Stimulated activated CD8-positive, alpha-beta memory T cell treated with anti-CD3 and anti-CD28 coated beads, Interleukin-4, amount 100 ng/mL, for 1 hour (primary cell): ENCODE results near the gene PTPRC.

Source experiments
- DNase-seq, 2 donors: peaks; one replicate each; pipeline ENCODE4 v3.0.0-alpha.2; 2020; ENCODE audit warnings: low read depth in 2 of 2, low spot score in 1 of 2

Gene PTPRC

DNA sequence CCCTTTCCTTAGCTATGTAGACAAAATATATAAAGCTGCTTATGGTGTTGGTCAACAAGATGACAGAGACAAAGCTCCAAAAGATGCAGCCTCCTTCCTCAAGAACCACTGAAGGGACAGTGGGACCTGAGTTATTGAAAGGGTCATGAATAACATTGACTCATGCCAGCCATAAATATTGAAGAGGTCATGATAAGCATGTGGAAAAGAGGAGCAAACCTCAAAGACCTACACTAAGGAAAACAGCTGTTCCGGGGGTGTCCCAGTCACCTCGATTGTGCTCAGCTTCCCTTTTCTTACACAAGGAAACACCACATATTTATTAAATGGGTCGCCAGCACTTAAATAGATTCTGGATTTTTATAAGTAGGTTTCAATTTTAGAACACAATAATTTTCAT is 112.9 kb downstream of the PTPRC start:
- no peak for DNase-seq

DNA sequence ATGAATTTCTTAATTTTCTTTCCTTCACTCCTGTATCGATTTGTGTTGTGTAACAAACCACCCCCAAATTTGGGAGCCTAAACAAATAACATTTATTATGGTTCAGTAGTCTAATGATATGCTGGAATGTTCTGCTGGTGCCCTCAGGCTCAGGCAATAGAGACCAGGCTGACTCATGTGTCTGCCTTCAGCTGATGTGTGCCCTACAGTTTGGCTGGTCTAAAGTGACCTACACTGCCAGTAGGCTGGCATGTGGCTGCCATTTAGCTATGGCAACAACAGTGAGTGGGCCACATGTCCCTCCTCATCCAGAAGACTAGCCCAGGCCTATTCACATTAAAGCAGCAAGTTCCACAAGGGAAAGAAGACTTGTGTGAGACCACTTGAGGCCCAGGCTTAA is 115.8 kb downstream of the PTPRC start:
- no peak for DNase-seq

DNA sequence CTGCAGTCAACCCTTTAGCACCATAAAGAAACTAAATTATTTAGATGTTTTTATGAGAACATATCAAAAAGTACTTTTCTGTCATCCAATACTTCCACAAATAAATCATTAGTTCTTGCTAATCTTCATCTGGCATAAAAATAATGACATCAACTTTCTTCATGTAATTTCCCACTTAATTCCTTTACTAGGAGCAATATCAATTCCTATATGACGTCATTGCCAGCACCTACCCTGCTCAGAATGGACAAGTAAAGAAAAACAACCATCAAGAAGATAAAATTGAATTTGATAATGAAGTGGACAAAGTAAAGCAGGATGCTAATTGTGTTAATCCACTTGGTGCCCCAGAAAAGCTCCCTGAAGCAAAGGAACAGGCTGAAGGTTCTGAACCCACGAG is 116.9 kb downstream of the PTPRC start:
- no peak for DNase-seq

DNA sequence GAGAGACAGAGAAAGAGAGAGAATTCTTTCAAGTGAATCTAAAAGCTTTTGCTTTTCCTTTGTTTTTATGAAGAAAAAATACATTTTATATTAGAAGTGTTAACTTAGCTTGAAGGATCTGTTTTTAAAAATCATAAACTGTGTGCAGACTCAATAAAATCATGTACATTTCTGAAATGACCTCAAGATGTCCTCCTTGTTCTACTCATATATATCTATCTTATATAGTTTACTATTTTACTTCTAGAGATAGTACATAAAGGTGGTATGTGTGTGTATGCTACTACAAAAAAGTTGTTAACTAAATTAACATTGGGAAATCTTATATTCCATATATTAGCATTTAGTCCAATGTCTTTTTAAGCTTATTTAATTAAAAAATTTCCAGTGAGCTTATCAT is 117.6 kb downstream of the PTPRC start:
- DNase-seq, result no peak

DNA sequence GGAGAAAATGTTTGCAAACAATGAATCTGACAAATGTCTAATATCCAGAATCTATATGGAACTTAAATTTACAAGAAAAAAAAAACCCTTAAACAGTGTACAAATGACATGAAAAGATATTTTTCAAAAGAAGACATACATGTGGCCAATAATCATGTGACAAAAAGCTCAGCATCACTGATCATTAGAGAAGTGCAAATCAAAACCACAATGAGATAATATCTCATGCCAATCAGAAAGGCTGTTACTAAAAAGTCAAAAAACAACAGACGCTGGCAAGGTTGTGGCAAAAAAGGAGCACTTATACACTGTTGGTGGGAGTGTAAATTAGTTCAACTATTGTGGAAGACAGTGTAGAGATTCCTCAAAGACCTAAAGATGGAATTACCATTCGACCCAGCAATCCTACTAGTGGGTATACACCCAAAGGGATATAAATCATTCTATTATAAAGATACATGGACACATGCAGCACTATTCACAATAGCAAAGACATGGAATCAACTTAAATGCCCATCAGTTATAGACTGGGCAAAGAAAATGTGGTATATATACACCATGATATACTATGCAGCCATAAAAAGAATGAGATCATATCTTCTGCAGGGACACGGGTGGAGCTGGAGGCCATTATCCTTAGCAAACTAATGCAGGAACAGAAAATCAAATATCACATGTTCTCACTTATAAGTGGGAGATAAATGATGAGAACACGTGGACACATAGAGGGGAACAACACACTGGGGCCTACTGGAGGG is 123.2 kb downstream of the PTPRC start:
- DNase-seq, result no peak

GRCh38 chr1:198763298-198763714 is 124.5 kb downstream of the PTPRC start:
- DNase-seq, result no peak

GRCh38 chr1:198764748-198765147 is 125.9 kb downstream of the PTPRC start:
- DNase-seq, result no peak

DNA sequence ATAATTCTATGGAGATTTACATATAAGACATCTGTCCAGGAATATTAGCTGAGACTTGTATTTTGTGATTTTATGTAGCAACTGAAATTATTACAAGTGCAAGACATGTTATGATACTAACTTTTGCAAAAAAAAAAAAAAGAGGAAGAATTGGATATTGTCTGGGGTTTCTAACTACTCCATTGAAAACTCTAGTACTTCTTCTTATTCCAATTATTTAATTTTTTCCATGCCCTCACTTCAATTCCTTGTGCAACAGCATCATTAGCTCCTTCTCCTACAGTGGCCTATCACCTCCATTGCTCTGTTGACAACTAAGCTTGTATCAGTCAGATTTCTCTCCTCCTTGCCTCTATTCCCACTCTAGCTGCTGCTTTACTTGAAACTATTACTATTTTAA is 126.6 kb downstream of the PTPRC start:
- DNase-seq, result no peak

DNA sequence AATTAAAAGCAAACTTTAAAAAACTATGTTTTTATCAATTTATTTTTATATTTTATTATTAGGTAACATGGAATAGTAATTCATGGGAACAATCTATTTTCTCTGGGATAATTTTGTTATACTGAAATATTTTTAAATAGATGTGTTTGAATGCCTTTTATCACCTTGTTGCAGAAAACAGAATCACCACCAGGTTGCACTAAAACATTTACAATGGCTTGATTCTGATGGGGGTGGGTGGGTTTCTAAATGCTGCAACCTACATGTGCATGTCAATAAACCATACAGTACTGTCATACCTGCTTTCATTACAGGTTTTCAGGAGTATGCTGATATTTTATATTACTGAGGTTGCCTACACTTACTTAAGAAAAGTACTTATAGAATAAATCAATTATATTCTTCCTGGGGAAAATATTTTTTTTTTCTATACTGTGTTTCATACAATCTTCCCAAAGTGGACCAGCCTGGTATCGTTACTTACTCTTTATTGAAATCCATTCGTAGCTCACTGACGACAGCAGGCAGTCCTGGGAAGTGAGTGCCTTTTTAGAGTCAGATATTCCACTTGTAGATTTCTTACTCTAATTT is 132.8 kb downstream of the PTPRC start:
- DNase-seq, result no peak

DNA sequence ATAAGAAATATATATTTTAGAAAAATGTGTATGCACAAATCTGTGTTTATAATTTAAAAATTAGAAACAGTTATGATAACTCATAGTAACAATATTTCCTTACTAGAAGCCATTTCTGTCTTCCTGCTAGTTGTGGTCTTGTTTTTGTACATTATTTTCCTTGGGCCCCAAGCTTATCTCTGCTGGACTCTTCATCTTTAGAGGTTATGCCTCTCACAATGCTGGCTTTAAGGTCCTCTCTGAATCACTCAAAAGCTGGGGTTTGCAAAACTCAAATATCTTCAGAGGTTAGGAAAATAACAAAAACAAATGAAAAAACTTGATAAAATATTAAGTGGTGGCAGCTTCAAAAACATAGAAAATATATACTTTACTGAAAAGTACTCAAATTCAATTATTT is 133.8 kb downstream of the PTPRC start:
- no peak for DNase-seq

DNA sequence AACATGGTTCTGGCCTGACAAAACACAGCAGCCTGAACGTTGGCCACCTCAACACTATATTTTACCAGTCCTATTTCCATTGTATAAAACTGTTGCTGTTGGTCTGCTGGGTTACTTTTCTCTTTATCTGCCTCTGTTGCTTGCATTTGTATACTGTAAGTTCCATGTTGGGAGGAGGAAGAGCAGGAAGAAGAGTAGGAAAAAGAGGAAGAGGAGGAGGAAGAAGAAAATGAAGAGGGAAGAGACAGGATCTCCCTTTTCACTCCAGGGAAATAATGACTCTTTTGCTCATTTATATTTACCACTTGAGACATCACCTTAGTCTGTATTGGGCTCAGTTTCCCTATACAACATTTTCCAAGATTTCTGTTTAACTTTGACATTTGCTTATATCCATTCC is 134.2 kb downstream of the PTPRC start:
- no peak for DNase-seq

GRCh38 chr1:198773523-198773922 is 134.7 kb downstream of the PTPRC start:
- DNase-seq, result no peak

GRCh38 chr1:198774421-198774820 is 135.6 kb downstream of the PTPRC start:
- DNase-seq, result no peak

GRCh38 chr1:198775606-198776005 is 136.8 kb downstream of the PTPRC start:
- DNase-seq, result no peak

- DNase-seq, result no peak
These were observed 137.8 kb downstream of the PTPRC start for GRCh38 chr1:198776602-198777029.

GRCh38 chr1:198778049-198778448 is 139.2 kb downstream of the PTPRC start:
- no peak for DNase-seq

- no peak for DNase-seq
These were observed 141.5 kb downstream of the PTPRC start for GRCh38 chr1:198780376-198780775.

GRCh38 chr1:198788561-198789064 is 149.8 kb downstream of the PTPRC start:
- DNase-seq, result no peak

DNA sequence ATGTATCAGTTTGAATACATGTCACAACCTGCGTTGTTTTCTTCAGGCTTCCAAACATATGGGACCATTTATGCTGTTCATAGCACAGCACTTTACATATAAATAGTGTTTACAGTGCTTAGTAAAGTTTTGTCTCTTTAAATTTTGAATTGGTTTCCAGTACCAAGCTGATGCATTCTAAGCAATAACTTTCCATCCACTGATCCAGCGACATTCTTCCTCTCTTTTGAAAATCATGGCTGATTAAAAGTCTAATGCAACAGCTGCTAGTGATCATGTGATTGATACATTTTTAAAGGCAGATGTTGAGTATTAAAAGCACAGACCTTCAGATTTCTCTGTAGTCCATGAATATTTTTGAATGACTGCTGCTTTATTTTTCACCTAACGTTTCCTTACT is 154.9 kb downstream of the PTPRC start:
- DNase-seq, result no peak

DNA sequence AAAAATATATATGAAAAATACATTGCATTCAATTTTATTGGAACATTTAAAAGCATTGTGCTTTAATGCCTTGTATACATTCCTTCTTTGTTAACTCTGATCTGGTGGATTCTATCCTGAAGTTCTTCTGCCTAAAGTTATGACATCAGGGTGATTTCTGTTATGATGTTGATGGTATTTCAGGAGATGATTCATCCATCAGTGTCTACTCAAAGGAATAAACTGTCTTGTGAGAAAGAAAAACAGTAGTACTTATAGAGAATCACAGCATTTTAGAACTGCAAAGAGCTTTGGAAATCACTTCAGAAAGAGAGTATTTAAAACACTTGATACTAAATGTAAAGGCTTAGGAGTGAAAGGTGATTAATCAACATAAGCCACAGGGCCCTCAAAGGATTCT is 155.7 kb downstream of the PTPRC start:
- no peak for DNase-seq

DNA sequence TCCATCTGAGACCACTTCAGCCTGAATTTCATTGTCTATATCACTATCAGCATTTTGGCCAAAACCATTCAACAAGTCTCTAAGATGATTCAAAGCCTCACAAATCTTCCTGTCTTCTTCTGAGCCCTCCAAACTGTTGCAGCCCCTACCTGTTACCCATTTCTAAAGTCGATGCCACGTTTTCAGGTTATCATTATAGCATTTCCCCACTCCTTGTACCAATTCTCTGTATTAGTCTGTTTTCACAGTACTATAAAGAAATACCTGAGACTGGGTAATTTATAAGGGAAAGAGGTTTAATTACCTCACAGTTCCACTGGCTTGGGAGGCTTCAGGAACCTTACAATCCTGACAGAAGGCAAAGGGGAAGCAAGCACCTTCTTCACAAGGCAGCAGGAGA is 158.8 kb downstream of the PTPRC start:
- no peak for DNase-seq

DNA sequence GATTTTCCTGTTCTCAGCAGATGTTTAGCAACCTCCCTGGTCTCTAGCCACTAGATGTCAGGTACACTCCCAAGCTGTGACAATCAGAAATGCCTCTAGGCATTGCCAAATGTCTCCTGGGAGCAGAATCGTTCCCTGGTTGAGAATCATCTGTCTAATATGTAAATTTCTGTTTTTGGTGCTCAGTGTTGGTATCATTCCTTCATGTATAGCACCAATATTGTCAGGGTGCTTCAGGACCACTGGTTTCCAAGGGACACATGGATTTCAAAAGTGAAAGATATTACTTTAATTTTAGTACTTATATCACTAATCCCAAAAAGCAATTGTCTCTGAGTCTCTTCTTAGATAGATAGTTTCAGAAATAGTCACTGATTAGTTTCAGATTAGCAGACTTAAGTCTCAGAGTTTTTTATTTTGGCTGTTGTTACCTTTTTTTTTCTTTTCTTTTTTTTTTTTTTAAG is 160.1 kb downstream of the PTPRC start:
- DNase-seq, result no peak
